GM08714 (cell line): Measurements from ENCODE around the gene OSCAR.
A peak's percentile ranks its signal among the peaks of the same experiment; 100 is the strongest.

Experiments
- H3K4me3 ChIP-seq: fragments of 200-500 bp; sonication (Bioruptor generic); 2 replicates; pipeline ENCODE4 v1.5.1; 2014; ENCODE audit warnings: mild to moderate bottlenecking, low read length, inconsistent platforms
- ZNF274 ChIP-seq: IDR thresholded peaks from 2 replicates; pipeline ENCODE4 v1.6.1; 2012; ENCODE audit warnings: mild to moderate bottlenecking, low read depth, low read length

Gene OSCAR

GRCh38 chr19:54100561-54100960, at the start of gene OSCAR:
Gene OSCAR, minus strand, starts transcription at chr19:54100803. Its CDS starts 11 bp downstream, at chr19:54100792.
- TF ChIP-seq ZNF274 = no peak
- H3K4me3 ChIP-seq = no peak within 1 kb of the TSS

GRCh38 chr19:54149021-54149812, 48.6 kb upstream of the OSCAR start:
- TF ChIP-seq ZNF274 = no peak
- no peak overlapping the region for H3K4me3 ChIP-seq

GRCh38 chr19:54148158-54148557, 47.6 kb upstream of the OSCAR start:
- TF ChIP-seq ZNF274 = no peak
- H3K4me3 ChIP-seq = no peak overlapping the region

- TF ChIP-seq ZNF274 = no peak
- no peak overlapping the region for H3K4me3 ChIP-seq
These were observed 47.1 kb upstream of the OSCAR start for GRCh38 chr19:54147676-54148075.

GRCh38 chr19:54145541-54146158, 45.0 kb upstream of the OSCAR start:
- no peak for TF ChIP-seq ZNF274
- H3K4me3 ChIP-seq = no peak overlapping the region

- no peak for TF ChIP-seq ZNF274
- H3K4me3 ChIP-seq = no peak overlapping the region
These were observed 41.7 kb upstream of the OSCAR start for GRCh38 chr19:54142166-54142780.

GRCh38 chr19:54141356-54141755, 40.8 kb upstream of the OSCAR start:
- no peak for TF ChIP-seq ZNF274

GRCh38 chr19:54138489-54139256, 38.1 kb upstream of the OSCAR start:
- TF ChIP-seq ZNF274 = no peak
- peak overlapping the region; percentile 79 for H3K4me3 ChIP-seq

More at GRCh38 chr19:54141356-54141755, 40.8 kb upstream of the OSCAR start:
- H3K4me3 ChIP-seq = no peak overlapping the region

GRCh38 chr19:54137699-54138488, 37.3 kb upstream of the OSCAR start, which contains the start of gene CNOT3:
Gene CNOT3, plus strand, starts transcription at chr19:54137762. Its CDS starts 5,217 bp downstream, at chr19:54142979.
- no peak for TF ChIP-seq ZNF274

GRCh38 chr19:54136864-54137698, 36.5 kb upstream of the OSCAR start:
- H3K4me3 ChIP-seq = peak overlapping the region; percentile 64

More at GRCh38 chr19:54137699-54138488, 37.3 kb upstream of the OSCAR start, which contains the start of gene CNOT3:
- H3K4me3 ChIP-seq = peak within 1 kb of the TSS; percentile 79

GRCh38 chr19:54136086-54136863, 35.7 kb upstream of the OSCAR start:
- H3K4me3 ChIP-seq = peak overlapping the region; percentile 64
- no peak for TF ChIP-seq ZNF274

More at GRCh38 chr19:54136864-54137698, 36.5 kb upstream of the OSCAR start:
- no peak for TF ChIP-seq ZNF274
